ENCODE results near the gene URB1.
"Not testable (repeated sequence)": the region's sequence is repeated elsewhere in the genome, so short reads cannot be mapped to it uniquely, and the experiment has no call there.

URB1 gene

GRCh38 chr21:32390537-32391224 is 2.1 kb downstream of the URB1 start:
- H3K4me3 Mint-ChIP-seq; H3K9me3 Mint-ChIP-seq; H3K36me3 Mint-ChIP-seq; H3K27me3 Mint-ChIP-seq; ATAC-seq (ENCODE audit: low read depth); H3K27ac Mint-ChIP-seq; DNase-seq (ENCODE audit: low spot score in 2 of 2): not testable (repeated sequence)
- peaks cover 29% of the 10 kb centered on the region for H3K4me1 Mint-ChIP-seq

- DNase-seq (ENCODE audit: low spot score in 2 of 2) (no peak), ATAC-seq (ENCODE audit: low read depth) (no peak)
- peaks cover 18% of the 10 kb centered on the region for H3K36me3 Mint-ChIP-seq
- peaks cover 30% of the 10 kb centered on the region for H3K4me1 Mint-ChIP-seq
- no peaks in the 10 kb centered on the region for H3K9me3 Mint-ChIP-seq
- H3K27me3 Mint-ChIP-seq = no peaks in the 10 kb centered on the region
- no peak overlapping the region for H3K27ac Mint-ChIP-seq
- H3K4me3 Mint-ChIP-seq = no peak overlapping the region
These were observed 3.3 kb downstream of the URB1 start for GRCh38 chr21:32389337-32390015.

- peaks cover 26% of the 10 kb centered on the region for H3K4me1 Mint-ChIP-seq
- DNase-seq (ENCODE audit: low spot score in 2 of 2) = no peak
- H3K4me3 Mint-ChIP-seq = no peak overlapping the region
- no peak overlapping the region for H3K27ac Mint-ChIP-seq
- no peak for ATAC-seq (ENCODE audit: low read depth)
- H3K9me3 Mint-ChIP-seq = no peaks in the 10 kb centered on the region
- H3K36me3 Mint-ChIP-seq = peaks cover 24% of the 10 kb centered on the region
- no peaks in the 10 kb centered on the region for H3K27me3 Mint-ChIP-seq
These were observed 4.5 kb downstream of the URB1 start for GRCh38 chr21:32388306-32388705.

GRCh38 chr21:32387151-32387550 is 5.7 kb downstream of the URB1 start:
- Mint-ChIP-seq H3K36me3 (peaks cover 28% of the 10 kb centered on the region), H3K27me3 (no peaks in the 10 kb centered on the region), H3K4me1 (peaks cover 23% of the 10 kb centered on the region), H3K27ac (no peak overlapping the region), H3K9me3 (no peaks in the 10 kb centered on the region), H3K4me3 (no peak overlapping the region)
- DNase-seq (ENCODE audit: low spot score in 2 of 2) (no peak), ATAC-seq (ENCODE audit: low read depth) (no peak)

GRCh38 chr21:32386195-32386870 is 6.5 kb downstream of the URB1 start:
- H3K27ac Mint-ChIP-seq = no peak overlapping the region
- H3K4me3 Mint-ChIP-seq = no peak overlapping the region
- peaks cover 23% of the 10 kb centered on the region for H3K4me1 Mint-ChIP-seq
- peaks cover 28% of the 10 kb centered on the region for H3K36me3 Mint-ChIP-seq
- no peak for ATAC-seq (ENCODE audit: low read depth)
- no peak for DNase-seq (ENCODE audit: low spot score in 2 of 2)
- H3K9me3 Mint-ChIP-seq = no peaks in the 10 kb centered on the region
- H3K27me3 Mint-ChIP-seq = no peaks in the 10 kb centered on the region

- ATAC-seq (ENCODE audit: low read depth) = no peak
- Mint-ChIP-seq H3K27ac (no peak overlapping the region), H3K9me3 (no peaks in the 10 kb centered on the region), H3K27me3 (no peaks in the 10 kb centered on the region), H3K4me1 (peaks cover 10% of the 10 kb centered on the region), H3K36me3 (peaks cover 29% of the 10 kb centered on the region), H3K4me3 (no peak overlapping the region)
- DNase-seq (ENCODE audit: low spot score in 2 of 2) = no peak
These were observed 9.0 kb downstream of the URB1 start for GRCh38 chr21:32383812-32384211.

- H3K27me3 Mint-ChIP-seq = no peaks in the 10 kb centered on the region
- no peaks in the 10 kb centered on the region for H3K9me3 Mint-ChIP-seq
- H3K4me3 Mint-ChIP-seq = no peak overlapping the region
- peaks cover 2% of the 10 kb centered on the region for H3K4me1 Mint-ChIP-seq
- H3K27ac Mint-ChIP-seq = no peak overlapping the region
- ATAC-seq (ENCODE audit: low read depth) = no peak
- no peak for DNase-seq (ENCODE audit: low spot score in 2 of 2)
- peaks cover 36% of the 10 kb centered on the region for H3K36me3 Mint-ChIP-seq
These were observed 10.6 kb downstream of the URB1 start for GRCh38 chr21:32382108-32382644.

GRCh38 chr21:32381571-32381970 is 11.2 kb downstream of the URB1 start:
- Mint-ChIP-seq H3K36me3 (peaks cover 39% of the 10 kb centered on the region), H3K27me3 (no peaks in the 10 kb centered on the region), H3K4me1 (peaks cover 2% of the 10 kb centered on the region), H3K4me3 (no peak overlapping the region), H3K27ac (no peak overlapping the region), H3K9me3 (no peaks in the 10 kb centered on the region)
- DNase-seq (ENCODE audit: low spot score in 2 of 2) (no peak), ATAC-seq (ENCODE audit: low read depth) (no peak)

GRCh38 chr21:32380940-32381339 is 11.9 kb downstream of the URB1 start:
- H3K27me3 Mint-ChIP-seq = no peaks in the 10 kb centered on the region
- H3K4me1 Mint-ChIP-seq = peaks cover 2% of the 10 kb centered on the region
- DNase-seq (ENCODE audit: low spot score in 2 of 2) = no peak
- H3K9me3 Mint-ChIP-seq = no peaks in the 10 kb centered on the region
- no peak for ATAC-seq (ENCODE audit: low read depth)
- no peak overlapping the region for H3K27ac Mint-ChIP-seq
- H3K4me3 Mint-ChIP-seq = no peak overlapping the region
- peaks cover 42% of the 10 kb centered on the region for H3K36me3 Mint-ChIP-seq

- H3K27ac Mint-ChIP-seq = no peak overlapping the region
- H3K4me1 Mint-ChIP-seq = no peaks in the 10 kb centered on the region
- no peak overlapping the region for H3K4me3 Mint-ChIP-seq
- H3K36me3 Mint-ChIP-seq = peaks cover 31% of the 10 kb centered on the region
- no peak for DNase-seq (ENCODE audit: low spot score in 2 of 2)
- H3K27me3 Mint-ChIP-seq = no peaks in the 10 kb centered on the region
- no peak for ATAC-seq (ENCODE audit: low read depth)
- H3K9me3 Mint-ChIP-seq = no peaks in the 10 kb centered on the region
These were observed 13.9 kb downstream of the URB1 start for GRCh38 chr21:32378956-32379355.

- Mint-ChIP-seq H3K9me3 (no peaks in the 10 kb centered on the region), H3K36me3 (peaks cover 25% of the 10 kb centered on the region), H3K27ac (no peak overlapping the region), H3K27me3 (no peaks in the 10 kb centered on the region), H3K4me3 (no peak overlapping the region), H3K4me1 (no peaks in the 10 kb centered on the region)
- DNase-seq (ENCODE audit: low spot score in 2 of 2) = no peak
- ATAC-seq (ENCODE audit: low read depth) = no peak
These were observed 14.8 kb downstream of the URB1 start for GRCh38 chr21:32377991-32378390.

- Mint-ChIP-seq H3K4me1 (no peaks in the 10 kb centered on the region), H3K4me3 (no peak overlapping the region), H3K9me3 (no peaks in the 10 kb centered on the region), H3K36me3 (peaks cover 24% of the 10 kb centered on the region), H3K27ac (no peak overlapping the region), H3K27me3 (no peaks in the 10 kb centered on the region)
- ATAC-seq (ENCODE audit: low read depth) = no peak
- no peak for DNase-seq (ENCODE audit: low spot score in 2 of 2)
These were observed 15.3 kb downstream of the URB1 start for GRCh38 chr21:32377506-32377905.

- DNase-seq (ENCODE audit: low spot score in 2 of 2) = no peak
- peaks cover 34% of the 10 kb centered on the region for H3K36me3 Mint-ChIP-seq
These were observed 20.1 kb downstream of the URB1 start for GRCh38 chr21:32372755-32373154.

GRCh38 chr21:32371913-32372314 is 20.9 kb downstream of the URB1 start:
- H3K27ac Mint-ChIP-seq = no peak overlapping the region

More at GRCh38 chr21:32372755-32373154, 20.1 kb downstream of the URB1 start:
- Mint-ChIP-seq H3K27me3 (no peaks in the 10 kb centered on the region), H3K9me3 (no peaks in the 10 kb centered on the region), H3K4me1 (no peaks in the 10 kb centered on the region), H3K27ac (no peak overlapping the region), H3K4me3 (no peak overlapping the region)
- ATAC-seq (ENCODE audit: low read depth) = no peak

More at GRCh38 chr21:32371913-32372314, 20.9 kb downstream of the URB1 start:
- Mint-ChIP-seq H3K9me3 (no peaks in the 10 kb centered on the region), H3K4me3 (no peak overlapping the region), H3K36me3 (peaks cover 34% of the 10 kb centered on the region), H3K4me1 (no peaks in the 10 kb centered on the region), H3K27me3 (no peaks in the 10 kb centered on the region)
- ATAC-seq (ENCODE audit: low read depth) (no peak), DNase-seq (ENCODE audit: low spot score in 2 of 2) (no peak)
